ENCODE data around the gene LSP1.

DNA sequence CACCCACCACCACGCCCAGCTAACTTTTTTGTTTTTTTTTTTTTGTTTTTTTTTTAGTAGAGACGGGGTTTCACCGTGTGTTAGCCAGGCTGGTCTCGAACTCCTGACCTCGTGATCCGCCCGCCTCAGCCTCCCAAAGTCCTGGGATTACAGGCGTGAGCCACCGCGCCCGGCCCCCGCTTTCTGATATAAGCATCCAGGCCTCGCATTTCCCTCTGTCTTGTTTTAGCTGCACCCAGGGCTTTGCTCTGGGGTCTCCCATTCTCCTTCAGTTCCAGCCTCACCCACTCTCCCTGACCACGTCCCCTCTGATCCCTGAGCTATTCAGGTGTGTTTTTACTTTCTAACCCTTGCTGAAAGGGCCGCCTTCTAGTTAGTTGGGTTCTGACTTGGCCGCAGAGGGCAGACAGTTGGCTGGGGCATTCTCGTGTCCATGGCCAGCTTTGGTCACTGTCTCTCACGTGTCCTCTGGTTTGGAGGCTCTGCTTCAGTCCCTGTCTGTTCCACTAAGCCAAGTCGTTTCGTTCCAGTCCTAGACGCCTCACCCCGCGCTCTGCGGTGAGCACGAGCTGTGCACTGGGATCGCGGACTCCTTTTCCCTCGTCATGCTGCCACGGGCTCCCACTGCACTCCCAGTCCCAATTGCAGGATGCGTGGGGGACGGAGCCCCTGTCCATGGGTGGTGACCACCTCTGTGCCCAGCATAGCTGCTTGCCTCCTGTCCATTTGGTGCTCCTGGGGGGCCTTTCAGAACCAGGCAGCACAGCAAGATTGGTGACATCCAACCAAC lies 60.6 kb downstream of the LSP1 start:
- TF ChIP-seq, protein P1, sequence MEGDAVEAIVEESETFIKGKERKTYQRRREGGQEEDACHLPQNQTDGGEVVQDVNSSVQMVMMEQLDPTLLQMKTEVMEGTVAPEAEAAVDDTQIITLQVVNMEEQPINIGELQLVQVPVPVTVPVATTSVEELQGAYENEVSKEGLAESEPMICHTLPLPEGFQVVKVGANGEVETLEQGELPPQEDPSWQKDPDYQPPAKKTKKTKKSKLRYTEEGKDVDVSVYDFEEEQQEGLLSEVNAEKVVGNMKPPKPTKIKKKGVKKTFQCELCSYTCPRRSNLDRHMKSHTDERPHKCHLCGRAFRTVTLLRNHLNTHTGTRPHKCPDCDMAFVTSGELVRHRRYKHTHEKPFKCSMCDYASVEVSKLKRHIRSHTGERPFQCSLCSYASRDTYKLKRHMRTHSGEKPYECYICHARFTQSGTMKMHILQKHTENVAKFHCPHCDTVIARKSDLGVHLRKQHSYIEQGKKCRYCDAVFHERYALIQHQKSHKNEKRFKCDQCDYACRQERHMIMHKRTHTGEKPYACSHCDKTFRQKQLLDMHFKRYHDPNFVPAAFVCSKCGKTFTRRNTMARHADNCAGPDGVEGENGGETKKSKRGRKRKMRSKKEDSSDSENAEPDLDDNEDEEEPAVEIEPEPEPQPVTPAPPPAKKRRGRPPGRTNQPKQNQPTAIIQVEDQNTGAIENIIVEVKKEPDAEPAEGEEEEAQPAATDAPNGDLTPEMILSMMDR (conservative IDR thresholded peaks at IDR 0.05; ENCODE audit: low read length) = no peak
- no peak for TF ChIP-seq EZH2phosphoT487 (IDR thresholded peaks at IDR 0.05; ENCODE audit: borderline replicate concordance, low read depth, low read length)
